Cardiac septum (tissue), 1 donor: ENCODE measurements around the gene TMEM91. TPM values are rescaled to one million over a fixed set of nuclear protein-coding genes. Genes with fewer than 3 reads are reported as not detected.

Experiments
- DNase-seq: peaks from one replicate; pipeline ENCODE4 v3.0.0-alpha.2; 2020; ENCODE audit warnings: low spot score
- intact Hi-C: fragments of 100-400 bp; cut with DNase I; formaldehyde crosslinking; loops from one replicate; pipeline ENCODE4 v1.14.0; 2022
- total RNA-seq: library from RNA; stranded (reverse); fragmentation: NEBNext Ultra II Directional; extraction: Animal tissue kit (Norgen Biotek cat#: 25700); gene quantifications from one replicate; pipeline ENCODE4 v1.2.1, GENCODE V29; 2021
- donor health status: DM: no; HTN: no; CAD: no.

TMEM91 gene
- total RNA-seq, 1 donor from 2014 or later, result 2.9 TPM

GRCh38 chr19:41352279-41352608, 24.1 kb upstream of the TMEM91 start:
- intact Hi-C loops, result loop anchor here (2.0 to 5.0 kb wide), 3 partner anchors 25 to 89 kb away; partner anchors contain the start of gene CCDC97
- DNase-seq, result no peak

GRCh38 chr19:41352609-41353465, 23.5 kb upstream of the TMEM91 start:
- intact Hi-C loops, result loop anchor here (2.0 to 5.0 kb wide), 3 partner anchors 26 to 90 kb away; partner anchors contain the start of gene CCDC97
- DNase-seq, result peak; percentile 92

DNA sequence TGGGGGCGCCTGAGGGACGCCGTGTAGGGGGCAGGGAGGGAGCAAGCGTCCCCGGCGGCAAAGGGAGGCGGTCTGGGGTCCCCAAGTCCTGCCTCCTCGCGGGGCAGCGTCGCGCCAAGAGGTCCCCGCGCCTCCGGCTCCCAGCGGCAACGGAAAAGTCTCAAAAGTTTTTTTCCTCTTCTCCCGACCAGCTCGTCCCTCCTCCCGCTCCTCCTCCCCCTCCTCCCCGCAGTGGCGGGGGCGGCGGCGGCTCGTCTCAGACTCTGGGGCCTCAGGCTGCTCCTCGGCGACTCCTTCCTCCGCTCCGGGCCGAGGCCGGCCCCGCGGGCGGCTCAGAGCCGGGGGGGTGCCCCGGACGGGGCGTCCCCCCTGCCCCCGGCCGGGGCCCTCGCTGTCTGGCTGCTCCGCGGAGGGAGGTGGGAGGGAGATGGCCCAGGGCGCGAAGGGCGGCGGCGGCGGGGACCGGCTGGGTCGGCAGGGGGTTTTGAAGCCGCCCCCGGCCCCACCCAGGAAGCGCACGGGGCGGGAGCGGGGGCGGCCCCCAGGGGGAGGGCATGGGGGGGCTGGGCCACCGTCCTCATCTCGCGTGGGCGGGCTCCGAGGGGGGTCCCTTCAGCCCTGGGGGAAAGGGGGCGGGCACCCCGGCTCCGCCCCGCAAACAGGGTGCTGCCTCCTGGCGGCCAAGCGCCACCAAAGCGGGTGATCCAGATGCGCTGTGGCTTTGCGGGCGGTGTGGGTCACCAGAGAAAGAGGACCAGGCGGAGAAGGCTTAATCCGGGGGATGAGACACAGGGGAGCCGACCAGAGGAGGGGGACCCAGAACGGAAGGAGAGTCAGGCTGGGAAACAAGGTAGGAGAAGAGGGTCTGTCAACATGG, 22.6 kb upstream of the TMEM91 start, which contains the start of gene TGFB1:
Gene TGFB1, minus strand, starts transcription at position 457 of the 877 bp plus-strand sequence. CDS start 878 bp downstream, outside the sequence.
- intact Hi-C loops, result loop anchor here (2.0 to 5.0 kb wide), 3 partner anchors 27 to 91 kb away; partner anchors contain the start of gene CCDC97
- peak; percentile 97 for DNase-seq

GRCh38 chr19:41354343-41354953, 21.9 kb upstream of the TMEM91 start:
- DNase-seq, result no peak
- intact Hi-C loops, result loop anchor here (5.0 kb wide), 1 partner anchor 42 kb away; the partner anchor contains the start of gene CCDC97

DNA sequence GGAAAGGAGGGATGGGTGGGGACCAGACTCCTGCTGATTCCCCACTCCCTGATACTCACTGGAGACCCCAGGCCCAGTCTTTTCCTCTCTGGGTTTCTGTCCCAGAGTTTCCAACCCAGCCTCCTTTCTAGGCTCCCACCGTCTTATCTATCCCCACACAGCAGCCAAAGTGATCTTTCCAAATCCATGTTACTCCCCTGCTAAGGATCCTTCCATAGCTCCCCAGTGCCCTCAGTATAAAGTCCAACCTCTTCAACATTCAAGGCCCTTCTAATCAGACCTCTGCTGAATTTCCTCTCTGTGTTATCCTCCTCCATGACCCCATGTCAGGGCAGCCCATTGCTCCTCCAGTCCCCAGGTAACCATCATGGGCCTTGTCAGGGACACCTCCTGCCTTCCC, 21.3 kb upstream of the TMEM91 start:
- intact Hi-C loops, result no loop called here
- DNase-seq, result no peak

- intact Hi-C loops, result no loop called here
- DNase-seq, result no peak
Observed at GRCh38 chr19:41355802-41356201, 20.5 kb upstream of the TMEM91 start.

DNA sequence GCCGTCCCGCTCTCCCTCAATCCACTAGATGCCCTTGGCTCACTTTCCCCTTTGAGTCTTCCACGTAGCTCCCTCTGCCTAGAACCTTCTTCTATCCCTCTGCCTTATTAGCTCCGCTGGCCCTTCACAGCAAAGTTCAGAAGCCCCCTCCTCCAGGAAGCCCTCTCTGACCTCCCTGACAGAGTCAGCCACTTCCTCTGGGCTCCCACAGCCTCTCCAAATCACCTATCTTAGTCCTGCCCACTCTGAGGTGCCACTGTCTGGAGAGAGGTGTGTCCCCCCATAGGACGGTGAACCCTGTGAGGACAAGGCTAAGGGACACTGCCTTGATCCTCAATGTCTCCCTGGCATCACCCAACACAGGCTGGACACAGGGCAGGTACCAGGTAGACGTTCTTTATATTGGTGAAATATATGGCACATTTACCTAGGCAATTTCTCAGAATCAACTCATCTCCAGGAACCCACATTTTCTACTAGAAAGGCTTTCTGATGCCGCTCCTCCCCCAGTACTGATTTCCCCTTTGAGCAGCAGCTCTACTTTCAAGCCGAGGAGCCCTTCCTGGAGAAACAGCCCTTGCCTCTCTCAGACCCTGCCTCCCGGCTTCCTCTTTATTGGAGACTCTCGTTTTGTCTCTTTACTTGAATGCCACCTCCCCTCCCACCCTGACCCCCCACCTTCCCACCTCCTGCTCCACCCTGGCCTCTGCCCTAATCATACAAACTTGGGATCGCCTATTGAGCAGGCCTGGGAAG, 19.2 kb upstream of the TMEM91 start:
- intact Hi-C loops, result no loop called here
- DNase-seq, result no peak

DNA sequence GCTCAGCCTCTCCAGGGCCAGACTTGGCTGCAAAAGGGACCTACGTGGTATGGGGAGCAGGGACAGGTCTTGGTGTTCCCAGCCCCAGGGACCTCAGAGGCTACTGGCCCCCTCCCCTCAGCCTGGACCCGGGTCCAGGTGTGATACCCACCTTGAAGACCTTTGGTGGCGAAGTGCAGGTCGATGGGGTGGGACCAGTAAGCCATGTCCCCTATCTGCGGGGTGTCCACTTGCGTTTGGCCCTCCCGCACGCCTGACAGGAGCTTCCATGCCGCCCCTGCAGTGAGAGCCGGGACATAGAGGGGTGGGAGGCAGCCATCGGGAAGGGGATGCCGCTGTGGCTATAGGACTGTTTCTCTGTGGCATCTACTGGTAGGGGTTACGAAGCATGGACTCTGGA, 18.6 kb upstream of the TMEM91 start:
- DNase-seq, result no peak
- intact Hi-C loops, result no loop called here

GRCh38 chr19:41359741-41360140, 16.6 kb upstream of the TMEM91 start:
- DNase-seq, result no peak
- intact Hi-C loops, result loop anchor here (5.0 kb wide), 1 partner anchor 38 kb away; the partner anchor contains the start of genes BCKDHA and EXOSC5

GRCh38 chr19:41362143-41362847, 14.0 kb upstream of the TMEM91 start:
- intact Hi-C loops, result loop anchor here (5.0 kb wide), 1 partner anchor 35 kb away; the partner anchor contains the start of genes BCKDHA and EXOSC5
- no peak for DNase-seq

DNA sequence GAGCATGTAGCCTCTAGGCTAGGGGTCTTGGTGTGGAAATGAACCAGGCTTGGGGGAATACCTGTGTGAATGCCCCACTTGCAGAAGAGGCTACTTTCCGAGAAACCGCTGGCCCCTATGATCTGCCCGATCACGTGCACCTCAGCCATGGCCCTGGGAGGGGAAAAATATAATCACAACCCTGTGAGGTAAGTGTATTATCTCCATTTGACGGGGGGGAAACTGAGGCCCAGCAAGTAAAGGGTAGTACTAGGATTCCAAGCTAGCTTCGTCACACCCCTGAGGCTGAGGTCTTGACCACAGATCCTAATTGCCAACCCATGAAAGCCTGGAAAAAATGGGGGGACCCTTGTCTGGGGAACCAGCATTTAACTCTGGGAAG, 13.0 kb upstream of the TMEM91 start:
- no peak for DNase-seq
- intact Hi-C loops, result loop anchor here (5.0 kb wide), 1 partner anchor 34 kb away; the partner anchor contains the start of genes BCKDHA and EXOSC5

DNA sequence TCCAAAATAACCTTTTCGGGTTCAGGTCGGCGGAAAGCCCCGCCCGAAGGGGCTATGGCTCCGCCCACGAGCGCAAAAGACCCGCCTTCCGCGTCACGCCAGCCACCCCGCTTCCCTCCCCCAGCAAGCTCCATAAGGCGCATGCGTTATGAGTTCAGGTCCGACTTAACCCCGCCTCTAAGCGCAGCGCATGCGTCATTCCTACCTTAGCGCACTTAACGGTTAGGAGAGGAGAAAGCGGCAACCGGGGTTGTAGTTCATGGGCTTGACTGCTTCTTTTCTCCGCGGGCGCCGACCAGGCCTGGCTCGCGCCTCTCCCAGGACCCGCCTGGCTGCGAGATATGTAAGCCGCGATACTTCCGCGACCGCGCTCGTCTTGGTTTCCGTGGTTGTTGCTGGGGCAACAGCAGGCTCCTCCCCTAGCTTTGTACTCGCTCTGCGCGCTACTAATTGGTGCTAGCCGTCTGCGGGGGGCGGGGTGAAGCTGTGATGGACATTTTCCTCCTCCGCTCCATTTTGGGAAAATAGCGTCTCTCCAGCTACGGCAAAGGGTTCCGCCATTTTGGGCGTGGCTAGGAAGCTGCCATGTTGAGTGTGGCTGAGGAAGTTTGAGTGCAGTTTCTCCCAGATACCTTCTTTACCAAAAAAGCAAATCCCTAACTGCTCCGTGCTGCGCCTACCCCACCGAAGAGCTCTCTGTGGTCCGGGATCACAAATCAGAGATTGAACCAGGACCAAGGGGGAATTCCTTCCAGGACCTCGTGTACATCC, 12.4 kb upstream of the TMEM91 start, which contains the start of gene B9D2:
Gene B9D2, minus strand, starts transcription at position 397 of the 771 bp plus-strand sequence. CDS start 630 bp downstream, outside the sequence.
- DNase-seq, result peak; percentile 98
- intact Hi-C loops, result loop anchor here (5.0 kb wide), 1 partner anchor 33 kb away; the partner anchor contains the start of genes BCKDHA and EXOSC5

DNA sequence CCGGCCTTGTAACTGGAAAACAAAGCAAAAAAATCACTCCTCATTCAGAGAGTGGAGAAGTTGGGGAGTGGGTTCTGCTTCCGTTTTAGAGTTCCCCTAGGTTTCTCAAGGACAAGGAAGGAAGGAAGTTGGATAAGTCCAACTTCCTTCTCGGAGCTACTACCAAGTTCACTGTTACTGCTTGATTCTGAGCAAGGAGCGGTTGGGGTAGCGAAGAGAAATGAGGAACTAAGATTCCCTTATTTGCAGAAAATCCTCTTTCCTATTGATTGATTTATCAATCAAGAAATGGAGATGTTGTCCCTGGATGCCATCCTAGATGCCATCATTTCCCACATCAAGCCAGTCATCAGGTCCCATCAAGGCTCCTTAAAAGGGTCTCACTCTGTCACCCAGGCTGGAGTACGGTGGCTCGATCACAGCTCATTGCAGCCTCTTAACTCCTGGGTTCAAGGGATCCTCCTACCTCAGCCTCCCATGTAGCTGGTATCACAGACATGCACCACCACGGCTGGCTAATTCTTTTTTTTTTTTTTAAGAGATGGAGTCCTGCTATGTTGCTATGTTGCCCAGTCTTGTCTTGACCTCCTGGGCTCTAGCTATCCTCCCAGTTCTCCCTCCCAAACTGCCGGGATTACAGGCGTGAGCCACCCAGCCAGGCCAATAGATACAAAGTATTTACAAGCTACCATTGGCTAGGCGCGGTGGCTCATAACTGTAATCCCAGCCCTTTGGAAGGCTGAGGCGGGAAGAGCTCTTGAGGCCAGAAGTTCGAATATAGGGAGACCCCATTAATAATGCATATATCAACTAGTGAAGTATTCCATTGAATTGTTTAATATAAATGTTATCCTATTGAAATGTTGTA, 11.6 kb upstream of the TMEM91 start:
- intact Hi-C loops, result loop anchor here (5.0 kb wide), 1 partner anchor 33 kb away; the partner anchor contains the start of genes BCKDHA and EXOSC5
- no peak for DNase-seq

GRCh38 chr19:41366089-41366488, 10.2 kb upstream of the TMEM91 start:
- intact Hi-C loops, result no loop called here
- DNase-seq, result no peak

DNA sequence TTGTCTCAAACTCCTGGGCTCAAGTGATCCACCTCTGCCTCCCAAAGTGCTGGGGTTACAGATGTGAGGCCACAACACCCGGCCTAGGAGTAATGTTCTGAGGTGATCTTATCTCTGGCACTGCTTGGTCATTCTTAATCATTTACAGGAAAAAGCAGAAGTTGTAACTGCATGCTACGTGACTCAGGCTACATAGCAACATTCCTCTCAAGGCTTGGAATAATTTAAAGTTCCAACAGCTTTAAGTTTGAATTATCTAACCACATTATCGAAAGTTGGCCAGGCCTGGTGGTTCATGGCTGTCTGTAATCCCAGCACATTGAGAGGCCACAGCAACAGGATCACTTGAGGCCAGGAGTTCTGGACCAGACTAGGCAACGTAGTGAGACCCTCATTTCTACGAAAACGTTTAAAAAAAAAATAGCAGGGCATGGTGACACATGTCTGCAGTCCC, 8.5 kb upstream of the TMEM91 start:
- no peak for DNase-seq
- intact Hi-C loops, result no loop called here

DNA sequence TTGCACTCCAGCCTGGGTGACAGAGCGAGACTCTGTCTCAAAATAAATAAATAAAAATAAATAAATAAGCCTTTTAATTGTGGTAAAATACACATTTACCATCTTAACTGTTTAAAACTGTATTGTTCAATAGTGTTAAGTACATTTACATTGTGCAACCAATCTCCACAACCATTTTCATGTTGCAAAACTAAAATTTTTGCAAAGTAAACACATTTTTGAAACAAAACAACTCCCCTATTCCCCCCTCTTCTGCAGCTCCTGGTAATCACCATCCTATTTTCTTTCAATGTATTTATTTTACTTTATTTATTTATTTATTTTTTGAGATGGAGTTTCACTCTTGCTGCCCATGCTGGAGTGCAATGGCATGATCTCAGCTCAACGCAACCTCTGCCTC, 6.6 kb upstream of the TMEM91 start:
- no peak for DNase-seq

More for the DNA sequence above, 6.6 kb upstream of the TMEM91 start:
- intact Hi-C loops, result no loop called here
